ENCODE measurements around the gene LMX1B. TPM values are rescaled to one million over a fixed set of nuclear protein-coding genes. Genes with fewer than 3 reads are reported as not detected.

Gene LMX1B
- total RNA-seq, 1 experiment from 2014 or later: 11.3 TPM

DNA sequence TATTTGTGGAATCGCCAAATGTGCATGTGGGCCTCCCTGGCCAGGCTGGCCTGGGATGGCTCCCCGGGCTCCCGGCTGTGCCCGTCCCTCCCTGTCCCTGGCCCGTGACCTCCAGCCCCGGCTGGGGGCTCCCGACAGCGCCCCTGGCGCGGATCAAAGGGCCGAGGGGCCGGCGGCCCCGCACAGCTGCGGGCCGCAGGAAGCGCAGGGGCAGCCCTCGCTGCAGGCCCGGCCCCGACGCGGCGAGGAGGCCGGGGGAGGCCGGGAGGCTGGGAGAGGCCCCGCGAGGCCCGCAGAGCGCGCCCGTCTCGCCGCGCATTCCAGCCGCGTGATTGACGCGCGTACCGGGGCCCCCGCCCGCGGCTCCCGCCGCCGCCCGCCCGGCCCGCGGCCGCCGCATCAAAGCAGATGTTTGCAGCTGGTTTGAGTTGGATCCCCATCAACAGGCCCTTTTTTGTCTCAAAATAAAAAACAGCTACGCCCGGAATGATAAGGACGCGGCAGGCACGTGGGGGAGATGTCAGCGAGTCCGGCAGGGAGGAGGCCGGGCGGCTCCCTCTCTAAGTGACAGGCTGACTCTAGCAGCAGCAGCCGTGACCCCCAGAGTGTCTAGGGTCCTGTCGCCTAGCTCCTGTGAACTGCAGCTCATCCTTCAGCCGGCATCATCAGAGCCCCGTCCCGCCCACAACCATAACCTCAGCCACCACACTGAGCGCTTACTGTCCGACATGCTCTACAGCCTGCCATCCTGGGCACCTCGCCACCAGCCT is 69.4 kb downstream of the LMX1B start:
- RAD21 ChIA-PET (ENCODE audit: low non-redundant PET in 1 of 2, low total read pairs in 2 of 2, uncharacterized antibody in 2 of 2, unreplicated experiment in 2 of 2): no interaction called here
- H3K9me3 ChIP-seq (ENCODE audit: control insufficient read depth in 1 of 2, insufficient read depth in 1 of 2, low read depth in 1 of 2, low read length in 2 of 2): no peaks in the 10 kb centered on the region
- H3K4me2 ChIP-seq (ENCODE audit: low read length): no peak overlapping the region
- no peaks in the 10 kb centered on the region for H4K20me1 ChIP-seq (ENCODE audit: insufficient read depth)
- H3K4me1 ChIP-seq (ENCODE audit: control insufficient read depth in 1 of 2, insufficient read depth in 2 of 2, low read length in 2 of 2): no peaks in the 10 kb centered on the region; a peak in 1 of 4 replicates
- intact Hi-C loops (cut with micrococcal nuclease): no loop called here
- POLR2A ChIA-PET: no interaction called here
- no TSS peak for BruUV-seq (replicated peaks)
- CTCF ChIA-PET: no interaction called here
- H3K27ac ChIP-seq (ENCODE audit: low read depth, low read length): no peak overlapping the region
- ATAC-seq: no peak
- no peak overlapping the region for H3K4me3 ChIP-seq (replicated peaks in 1 of 2; ENCODE audit: low read depth in 1 of 2, low read length in 2 of 2)
- H3K36me3 ChIP-seq (ENCODE audit: control insufficient read depth in 1 of 2, insufficient read depth in 2 of 2, low read length in 2 of 2): no peaks in the 10 kb centered on the region
- no peak overlapping the region for H3K9ac ChIP-seq (ENCODE audit: low read length)
- TF ChIP-seq SP1 (IDR thresholded peaks at IDR 0.05; ENCODE audit: low read depth): no peak
- TF ChIP-seq FOSL1 (IDR thresholded peaks at IDR 0.05; ENCODE audit: low read depth): no peak
- no peak for TF ChIP-seq CBX3 (IDR thresholded peaks at IDR 0.05; ENCODE audit: low read depth)
- TF ChIP-seq, protein P1, sequence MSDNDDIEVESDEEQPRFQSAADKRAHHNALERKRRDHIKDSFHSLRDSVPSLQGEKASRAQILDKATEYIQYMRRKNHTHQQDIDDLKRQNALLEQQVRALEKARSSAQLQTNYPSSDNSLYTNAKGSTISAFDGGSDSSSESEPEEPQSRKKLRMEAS (IDR thresholded peaks at IDR 0.05): no peak
- TF ChIP-seq, protein P2, sequence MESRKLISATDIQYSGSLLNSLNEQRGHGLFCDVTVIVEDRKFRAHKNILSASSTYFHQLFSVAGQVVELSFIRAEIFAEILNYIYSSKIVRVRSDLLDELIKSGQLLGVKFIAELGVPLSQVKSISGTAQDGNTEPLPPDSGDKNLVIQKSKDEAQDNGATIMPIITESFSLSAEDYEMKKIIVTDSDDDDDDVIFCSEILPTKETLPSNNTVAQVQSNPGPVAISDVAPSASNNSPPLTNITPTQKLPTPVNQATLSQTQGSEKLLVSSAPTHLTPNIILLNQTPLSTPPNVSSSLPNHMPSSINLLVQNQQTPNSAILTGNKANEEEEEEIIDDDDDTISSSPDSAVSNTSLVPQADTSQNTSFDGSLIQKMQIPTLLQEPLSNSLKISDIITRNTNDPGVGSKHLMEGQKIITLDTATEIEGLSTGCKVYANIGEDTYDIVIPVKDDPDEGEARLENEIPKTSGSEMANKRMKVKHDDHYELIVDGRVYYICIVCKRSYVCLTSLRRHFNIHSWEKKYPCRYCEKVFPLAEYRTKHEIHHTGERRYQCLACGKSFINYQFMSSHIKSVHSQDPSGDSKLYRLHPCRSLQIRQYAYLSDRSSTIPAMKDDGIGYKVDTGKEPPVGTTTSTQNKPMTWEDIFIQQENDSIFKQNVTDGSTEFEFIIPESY (IDR thresholded peaks at IDR 0.05; ENCODE audit: extremely low read depth, insufficient replicate concordance, low read length): no peak
- TF ChIP-seq SIN3A (IDR thresholded peaks at IDR 0.05; ENCODE audit: low read depth): no peak
- TF ChIP-seq ZFX (IDR thresholded peaks at IDR 0.05): no peak
- TF ChIP-seq JUND (IDR thresholded peaks at IDR 0.05): no peak
- TF ChIP-seq POLR2AphosphoS5 (IDR thresholded peaks at IDR 0.05; ENCODE audit: low read depth, low read length): no peak
- TF ChIP-seq EZH2phosphoT487 (IDR thresholded peaks at IDR 0.05; ENCODE audit: borderline replicate concordance): no peak
- TF ChIP-seq, protein P3, sequence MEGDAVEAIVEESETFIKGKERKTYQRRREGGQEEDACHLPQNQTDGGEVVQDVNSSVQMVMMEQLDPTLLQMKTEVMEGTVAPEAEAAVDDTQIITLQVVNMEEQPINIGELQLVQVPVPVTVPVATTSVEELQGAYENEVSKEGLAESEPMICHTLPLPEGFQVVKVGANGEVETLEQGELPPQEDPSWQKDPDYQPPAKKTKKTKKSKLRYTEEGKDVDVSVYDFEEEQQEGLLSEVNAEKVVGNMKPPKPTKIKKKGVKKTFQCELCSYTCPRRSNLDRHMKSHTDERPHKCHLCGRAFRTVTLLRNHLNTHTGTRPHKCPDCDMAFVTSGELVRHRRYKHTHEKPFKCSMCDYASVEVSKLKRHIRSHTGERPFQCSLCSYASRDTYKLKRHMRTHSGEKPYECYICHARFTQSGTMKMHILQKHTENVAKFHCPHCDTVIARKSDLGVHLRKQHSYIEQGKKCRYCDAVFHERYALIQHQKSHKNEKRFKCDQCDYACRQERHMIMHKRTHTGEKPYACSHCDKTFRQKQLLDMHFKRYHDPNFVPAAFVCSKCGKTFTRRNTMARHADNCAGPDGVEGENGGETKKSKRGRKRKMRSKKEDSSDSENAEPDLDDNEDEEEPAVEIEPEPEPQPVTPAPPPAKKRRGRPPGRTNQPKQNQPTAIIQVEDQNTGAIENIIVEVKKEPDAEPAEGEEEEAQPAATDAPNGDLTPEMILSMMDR (IDR thresholded peaks at IDR 0.05 in 2 of 3, conservative IDR thresholded peaks at IDR 0.05 in 1 of 3; ENCODE audit: borderline replicate concordance in 1 of 3, insufficient read depth in 1 of 3, low read depth in 2 of 3, low read length in 2 of 3): no peak
- no peak for TF ChIP-seq CEBPB (IDR thresholded peaks at IDR 0.05; ENCODE audit: low read depth)
- TF ChIP-seq RAD21 (IDR thresholded peaks at IDR 0.05; ENCODE audit: low read depth): no peak
- TF ChIP-seq ELF1 (IDR thresholded peaks at IDR 0.05; ENCODE audit: borderline replicate concordance, low read depth): no peak
- TF ChIP-seq TCF7L2 (IDR thresholded peaks at IDR 0.05; ENCODE audit: borderline replicate concordance, extremely low read depth, insufficient read depth, insufficient read length): no peak
- H3K9me2 ChIP-seq (ENCODE audit: insufficient read depth): no peaks in the 10 kb centered on the region
- no peak overlapping the region for H2AFZ ChIP-seq (ENCODE audit: low read depth, low read length, poor library complexity, severe bottlenecking)
- H3K79me2 ChIP-seq (ENCODE audit: insufficient read depth, low read length): no peaks in the 10 kb centered on the region
- DNase-seq (ENCODE audit: low read depth, low spot score): no peak
- H3K27me3 ChIP-seq (ENCODE audit: insufficient read depth, low read length): no peaks in the 10 kb centered on the region

Data from HCT116 (cell line).